T-helper 1 cell treated with Interleukin-12 subunit alpha and Interleukin-12 subunit beta and Interleukin-4 antibody, amounts not matched to agents 30 μg/mL and 1 μg/mL, for 36 hours (primary cell): Measurements from ENCODE around the gene FBN1.

Experiments used
- H3K27ac Mint-ChIP-seq: one replicate; pipeline ENCODE4 v1.8.0; 2021; ENCODE audit warnings: mild to moderate bottlenecking, mixed read lengths
- H3K27me3 Mint-ChIP-seq: one replicate; pipeline ENCODE4 v1.8.0; 2021; ENCODE audit warnings: low read depth, mixed read lengths
- H3K36me3 Mint-ChIP-seq: one replicate; pipeline ENCODE4 v1.8.0; 2021; ENCODE audit warnings: low read depth, mixed read lengths
- H3K4me1 Mint-ChIP-seq: one replicate; pipeline ENCODE4 v1.8.0; 2021; ENCODE audit warnings: low read depth, mixed read lengths
- H3K4me3 Mint-ChIP-seq: one replicate; pipeline ENCODE4 v1.8.0; 2021; ENCODE audit warnings: mild to moderate bottlenecking, moderate library complexity, mixed read lengths
- H3K9me3 Mint-ChIP-seq: one replicate; pipeline ENCODE4 v1.8.0; 2021; ENCODE audit warnings: mixed read lengths

The FBN1 gene

DNA sequence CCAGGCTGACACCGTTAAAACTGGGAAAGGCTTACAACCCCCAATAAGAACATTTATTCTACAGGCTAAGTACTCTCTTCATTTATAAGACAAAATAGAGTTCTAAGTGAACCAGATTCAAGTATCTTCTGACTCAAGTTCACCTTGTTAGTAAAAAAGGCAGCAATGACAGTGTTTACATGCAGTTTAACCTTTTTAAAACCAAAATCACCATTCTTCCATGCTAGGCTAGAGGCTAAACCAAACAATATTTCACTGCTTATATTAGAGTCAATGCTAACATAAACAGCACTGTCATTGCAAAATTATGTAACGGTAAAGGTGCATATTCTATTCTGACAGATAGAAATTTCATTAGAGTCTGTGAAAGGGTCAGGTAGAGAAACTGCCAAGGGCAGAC, 118.0 kb downstream of the FBN1 start:
- Mint-ChIP-seq H3K4me3 (no peak overlapping the region), H3K27me3 (no peaks in the 10 kb centered on the region), H3K4me1 (no peaks in the 10 kb centered on the region), H3K9me3 (no peaks in the 10 kb centered on the region), H3K27ac (no peak overlapping the region), H3K36me3 (no peaks in the 10 kb centered on the region)

- Mint-ChIP-seq H3K27ac (no peak overlapping the region), H3K9me3 (no peaks in the 10 kb centered on the region), H3K27me3 (peaks cover 7% of the 10 kb centered on the region), H3K4me3 (no peak overlapping the region), H3K4me1 (no peaks in the 10 kb centered on the region), H3K36me3 (no peaks in the 10 kb centered on the region)
Measured at GRCh38 chr15:48522911-48523310, 122.6 kb downstream of the FBN1 start.

- H3K4me1 Mint-ChIP-seq = no peaks in the 10 kb centered on the region
- no peak overlapping the region for H3K4me3 Mint-ChIP-seq
Measured at GRCh38 chr15:48522123-48522522, 123.4 kb downstream of the FBN1 start.

GRCh38 chr15:48520376-48521155, 124.9 kb downstream of the FBN1 start:
- Mint-ChIP-seq H3K27me3 (peaks cover 11% of the 10 kb centered on the region), H3K4me1 (no peaks in the 10 kb centered on the region), H3K9me3 (no peaks in the 10 kb centered on the region), H3K27ac (no peak overlapping the region), H3K4me3 (no peak overlapping the region), H3K36me3 (no peaks in the 10 kb centered on the region)

More at GRCh38 chr15:48522123-48522522, 123.4 kb downstream of the FBN1 start:
- Mint-ChIP-seq H3K36me3 (no peaks in the 10 kb centered on the region), H3K27me3 (peaks cover 7% of the 10 kb centered on the region), H3K9me3 (no peaks in the 10 kb centered on the region), H3K27ac (no peak overlapping the region)

DNA sequence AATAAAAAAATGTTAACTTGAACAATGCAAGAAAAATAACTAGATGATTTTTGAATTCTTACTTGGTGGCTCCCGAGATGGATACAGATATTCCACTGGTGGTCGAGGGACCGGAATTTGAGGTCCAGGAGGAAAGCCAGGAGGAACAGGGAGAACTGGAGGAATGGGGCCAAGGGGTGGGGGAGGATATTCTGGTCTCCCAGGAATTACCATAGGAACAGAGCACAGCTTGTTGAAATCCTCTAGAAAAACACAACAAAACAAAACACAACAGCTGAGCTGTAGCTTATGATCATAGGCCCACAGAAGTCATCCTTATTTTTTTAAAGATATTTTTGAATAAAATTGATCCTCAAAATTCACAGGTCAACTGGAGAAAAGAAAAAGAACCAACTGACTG, 129.4 kb downstream of the FBN1 start:
- Mint-ChIP-seq H3K27me3 (peaks cover 14% of the 10 kb centered on the region), H3K4me1 (no peaks in the 10 kb centered on the region), H3K36me3 (no peaks in the 10 kb centered on the region), H3K9me3 (no peaks in the 10 kb centered on the region), H3K4me3 (no peak overlapping the region), H3K27ac (no peak overlapping the region)

- Mint-ChIP-seq H3K27ac (no peak overlapping the region), H3K36me3 (no peaks in the 10 kb centered on the region), H3K4me1 (no peaks in the 10 kb centered on the region), H3K27me3 (peaks cover 14% of the 10 kb centered on the region), H3K9me3 (no peaks in the 10 kb centered on the region), H3K4me3 (no peak overlapping the region)
Measured at GRCh38 chr15:48515500-48515899, 130.0 kb downstream of the FBN1 start.

DNA sequence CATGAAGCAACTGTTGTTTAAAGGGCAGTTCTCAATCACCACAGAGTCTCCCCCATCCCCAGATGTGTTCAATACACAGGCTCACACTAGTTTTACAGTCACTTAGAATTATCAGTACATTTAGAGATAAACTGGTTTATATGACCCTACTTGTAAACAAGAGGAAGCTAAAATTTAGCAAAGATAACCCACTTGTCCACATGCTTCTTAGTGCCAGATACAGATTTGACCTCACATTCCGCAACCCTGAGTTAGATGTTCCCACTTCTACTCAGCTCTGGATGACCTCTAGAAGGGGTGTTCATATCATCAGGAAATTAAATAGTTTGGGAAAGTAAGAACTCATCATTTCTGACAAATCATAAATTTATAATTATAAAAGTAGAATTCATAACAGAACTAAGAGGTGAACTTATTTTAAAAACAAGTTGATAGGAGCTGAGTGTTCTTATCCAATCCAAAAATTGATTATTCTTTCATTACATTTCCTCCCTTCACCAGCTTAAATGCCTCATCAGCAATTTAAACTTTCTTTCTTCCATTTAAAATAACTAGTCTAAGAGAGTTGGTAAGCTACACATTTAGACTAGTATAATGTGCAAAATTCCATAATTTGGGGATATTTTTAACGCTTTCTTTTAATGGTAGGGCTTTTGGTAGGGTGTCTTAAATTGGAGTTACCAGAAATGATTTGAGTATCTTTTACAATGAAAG, 131.2 kb downstream of the FBN1 start:
- Mint-ChIP-seq H3K36me3 (no peaks in the 10 kb centered on the region), H3K4me1 (no peaks in the 10 kb centered on the region), H3K27me3 (peaks cover 14% of the 10 kb centered on the region), H3K27ac (no peak overlapping the region), H3K9me3 (no peaks in the 10 kb centered on the region), H3K4me3 (no peak overlapping the region)

DNA sequence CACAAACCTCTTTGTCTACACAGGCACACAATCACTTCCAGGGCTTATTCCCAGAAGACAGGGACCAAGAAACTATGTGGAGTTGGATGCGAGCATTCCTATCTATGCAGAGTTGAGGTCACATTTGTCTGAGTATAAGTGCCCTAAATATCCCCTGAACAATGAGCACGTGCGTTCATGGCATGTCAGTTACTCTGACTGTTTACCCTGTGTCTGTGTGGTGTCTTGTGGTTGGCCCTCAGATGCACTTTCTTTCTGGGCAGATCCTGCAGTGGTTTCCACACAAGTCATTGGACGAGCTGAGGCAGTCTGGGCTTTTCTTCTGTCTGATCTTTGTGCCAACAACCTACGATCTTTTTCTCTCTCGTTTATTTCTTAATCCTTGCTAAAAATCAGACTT, 134.5 kb downstream of the FBN1 start:
- H3K9me3 Mint-ChIP-seq = no peaks in the 10 kb centered on the region
- no peaks in the 10 kb centered on the region for H3K4me1 Mint-ChIP-seq
- peaks cover 4% of the 10 kb centered on the region for H3K27me3 Mint-ChIP-seq
- H3K27ac Mint-ChIP-seq = no peak overlapping the region
- H3K4me3 Mint-ChIP-seq = no peak overlapping the region
- no peaks in the 10 kb centered on the region for H3K36me3 Mint-ChIP-seq

DNA sequence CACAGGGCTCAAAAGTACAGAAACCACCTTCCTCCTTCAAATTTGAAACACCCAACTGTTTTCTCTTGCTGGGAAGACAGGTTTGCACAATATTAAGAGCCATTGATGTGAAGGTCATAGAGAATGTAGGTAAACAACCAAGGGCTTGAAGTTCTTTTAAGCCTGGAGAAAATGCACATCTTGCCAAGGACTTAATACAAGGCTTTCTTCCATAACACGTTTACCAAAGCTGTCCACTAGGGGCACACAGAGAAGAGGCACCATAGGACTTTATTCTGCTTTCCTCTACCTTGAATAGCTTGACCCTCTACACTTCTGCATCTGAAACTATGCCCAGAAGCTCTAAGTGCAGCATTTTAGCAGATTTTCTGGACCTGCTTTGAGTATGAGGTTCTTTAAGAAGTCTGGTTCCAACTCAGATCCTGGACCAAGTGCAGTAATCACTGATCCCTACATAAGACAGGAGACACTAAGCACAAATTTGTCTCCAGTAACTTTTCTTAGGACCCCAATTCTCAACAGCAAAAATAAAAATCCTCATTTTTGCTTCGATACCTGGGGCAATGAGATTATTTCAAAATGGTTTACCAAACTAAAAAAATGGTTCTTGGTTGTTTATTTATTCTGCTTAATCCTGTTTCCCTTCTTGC, 138.0 kb downstream of the FBN1 start:
- Mint-ChIP-seq H3K27ac (no peak overlapping the region), H3K4me1 (no peaks in the 10 kb centered on the region), H3K27me3 (peaks cover 4% of the 10 kb centered on the region), H3K4me3 (no peak overlapping the region), H3K9me3 (no peaks in the 10 kb centered on the region), H3K36me3 (no peaks in the 10 kb centered on the region)

DNA sequence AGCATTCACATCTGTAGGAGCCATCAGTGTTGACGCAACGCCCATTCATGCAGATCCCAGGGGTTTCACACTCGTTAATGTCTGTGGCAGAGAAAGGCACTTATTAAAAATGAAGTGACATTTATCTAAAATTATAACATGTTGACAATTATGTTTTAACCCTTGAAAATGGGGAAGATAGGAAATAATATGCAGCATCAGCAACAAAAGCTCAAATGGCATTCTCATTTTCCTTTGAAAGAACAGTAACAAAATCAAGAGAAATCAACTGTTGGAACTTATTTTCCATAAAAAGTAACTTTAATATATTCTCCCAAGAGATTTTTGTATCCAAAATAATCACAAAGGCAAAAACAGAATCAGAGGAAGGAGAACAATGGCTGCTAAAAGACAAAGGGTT, 140.4 kb downstream of the FBN1 start:
- Mint-ChIP-seq H3K9me3 (no peaks in the 10 kb centered on the region), H3K36me3 (no peaks in the 10 kb centered on the region), H3K4me3 (no peak overlapping the region)

DNA sequence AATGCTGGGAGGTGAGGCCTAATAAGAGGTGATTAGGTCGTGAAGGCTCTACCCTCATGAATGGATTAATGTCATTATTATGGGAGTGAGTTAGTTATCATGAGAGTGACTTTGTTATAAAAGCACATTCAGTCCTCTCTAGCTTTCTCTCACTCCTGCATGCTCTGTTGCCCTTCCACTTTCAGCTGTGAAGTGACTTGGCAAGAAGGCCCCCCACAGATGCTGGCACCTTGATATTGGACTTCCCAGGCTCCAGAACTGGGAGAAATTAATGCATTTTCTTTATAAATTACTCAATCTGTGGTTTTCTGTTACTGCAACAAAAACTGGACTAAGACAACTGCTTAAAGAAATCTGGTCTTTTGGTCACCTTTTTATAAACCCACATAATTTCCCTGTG, 144.3 kb downstream of the FBN1 start:
- Mint-ChIP-seq H3K4me3 (no peak overlapping the region), H3K27ac (no peak overlapping the region), H3K4me1 (no peaks in the 10 kb centered on the region), H3K9me3 (no peaks in the 10 kb centered on the region), H3K36me3 (no peaks in the 10 kb centered on the region), H3K27me3 (peaks cover 6% of the 10 kb centered on the region)

More for the DNA sequence above, 140.4 kb downstream of the FBN1 start:
- Mint-ChIP-seq H3K27me3 (no peaks in the 10 kb centered on the region), H3K4me1 (no peaks in the 10 kb centered on the region), H3K27ac (no peak overlapping the region)

- H3K4me3 Mint-ChIP-seq = no peak overlapping the region
- H3K27ac Mint-ChIP-seq = no peak overlapping the region
- peaks cover 6% of the 10 kb centered on the region for H3K27me3 Mint-ChIP-seq
- H3K4me1 Mint-ChIP-seq = no peaks in the 10 kb centered on the region
- H3K9me3 Mint-ChIP-seq = no peaks in the 10 kb centered on the region
- H3K36me3 Mint-ChIP-seq = no peaks in the 10 kb centered on the region
Measured at GRCh38 chr15:48500595-48500994, 144.9 kb downstream of the FBN1 start.

- H3K9me3 Mint-ChIP-seq = no peaks in the 10 kb centered on the region
- no peak overlapping the region for H3K27ac Mint-ChIP-seq
Measured at GRCh38 chr15:48499978-48500377, 145.5 kb downstream of the FBN1 start.

DNA sequence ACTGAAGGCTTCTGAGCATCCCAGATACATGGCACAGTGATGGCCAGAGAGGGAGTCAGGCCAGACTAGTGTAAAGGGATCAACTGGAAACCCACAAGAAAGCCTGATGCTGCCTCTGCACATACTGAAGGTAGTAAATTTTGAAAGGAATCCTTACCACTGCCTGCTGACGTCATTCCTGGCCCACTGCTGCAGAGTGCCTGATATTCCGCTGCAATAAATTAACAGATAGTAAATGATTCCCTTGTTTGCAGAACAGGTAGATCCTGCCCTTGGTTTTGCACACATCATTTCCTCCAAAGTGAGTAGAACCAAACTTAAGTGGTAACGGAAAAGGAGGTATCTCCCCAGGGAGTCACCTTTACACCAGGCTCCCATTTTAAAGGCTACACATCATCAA, 146.7 kb downstream of the FBN1 start:
- Mint-ChIP-seq H3K4me1 (no peaks in the 10 kb centered on the region), H3K9me3 (no peaks in the 10 kb centered on the region), H3K27ac (no peak overlapping the region), H3K27me3 (peaks cover 6% of the 10 kb centered on the region), H3K4me3 (no peak overlapping the region), H3K36me3 (no peaks in the 10 kb centered on the region)

More at GRCh38 chr15:48499978-48500377, 145.5 kb downstream of the FBN1 start:
- Mint-ChIP-seq H3K4me3 (no peak overlapping the region), H3K4me1 (no peaks in the 10 kb centered on the region), H3K27me3 (peaks cover 6% of the 10 kb centered on the region), H3K36me3 (no peaks in the 10 kb centered on the region)

GRCh38 chr15:48494631-48495030, 150.9 kb downstream of the FBN1 start:
- Mint-ChIP-seq H3K36me3 (no peaks in the 10 kb centered on the region), H3K4me1 (no peaks in the 10 kb centered on the region), H3K27me3 (peaks cover 6% of the 10 kb centered on the region), H3K9me3 (no peaks in the 10 kb centered on the region), H3K4me3 (no peak overlapping the region), H3K27ac (no peak overlapping the region)
